HG03025 (cell line): Measurements from ENCODE around the gene HMX2.

Source experiments
- ATAC-seq: cut with Tn5 transposase; IDR thresholded peaks from one replicate; pipeline ENCODE4 v1.9.1; 2021; ENCODE audit warnings: mild to moderate bottlenecking, moderate library complexity; ENCODE audit not compliant: unreplicated experiment, low FRiP score

The HMX2 gene, protein sequence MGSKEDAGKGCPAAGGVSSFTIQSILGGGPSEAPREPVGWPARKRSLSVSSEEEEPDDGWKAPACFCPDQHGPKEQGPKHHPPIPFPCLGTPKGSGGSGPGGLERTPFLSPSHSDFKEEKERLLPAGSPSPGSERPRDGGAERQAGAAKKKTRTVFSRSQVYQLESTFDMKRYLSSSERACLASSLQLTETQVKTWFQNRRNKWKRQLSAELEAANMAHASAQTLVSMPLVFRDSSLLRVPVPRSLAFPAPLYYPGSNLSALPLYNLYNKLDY

DNA sequence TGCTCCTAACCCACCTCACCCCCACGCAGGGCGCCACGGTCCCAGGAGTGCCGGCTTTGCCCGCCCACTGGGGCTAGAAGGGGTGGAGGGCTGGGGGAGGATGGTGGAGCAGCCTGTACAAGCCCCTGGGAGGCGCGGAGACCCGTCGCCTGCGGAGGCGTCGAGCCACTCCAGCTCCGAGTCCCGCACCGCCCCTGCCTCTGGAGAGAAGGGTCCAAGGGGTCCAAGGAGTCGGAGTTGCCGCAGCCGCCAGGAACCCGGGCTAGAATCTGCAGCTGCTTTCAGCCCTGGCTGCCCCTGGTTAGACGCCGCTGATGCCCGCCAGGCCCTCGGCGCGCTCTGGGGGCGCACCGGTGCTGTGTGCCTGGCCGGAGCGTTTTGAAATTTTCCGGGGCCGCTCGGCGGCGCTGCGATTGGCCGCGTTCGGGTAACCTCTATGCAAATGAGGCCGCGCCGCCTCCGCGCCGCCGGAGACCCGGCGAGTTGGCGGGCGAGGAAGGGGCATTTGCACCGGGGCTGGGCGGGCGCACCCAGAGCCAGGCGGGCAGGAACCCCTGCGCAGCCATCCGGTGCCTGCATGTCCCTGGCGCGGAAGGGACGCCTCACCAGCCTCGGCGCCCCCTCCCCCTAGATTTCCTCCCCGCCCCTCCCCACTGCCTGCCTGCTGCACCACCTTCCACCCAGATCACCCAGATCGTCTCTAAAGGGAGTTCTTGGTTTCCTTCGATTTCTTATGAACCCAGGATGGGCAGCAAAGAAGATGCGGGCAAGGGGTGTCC is at the start of gene HMX2:
Gene HMX2, plus strand, starts transcription at position 502 of the 779 bp plus-strand sequence. Its CDS starts 243 bp downstream, at position 745.
- no peak for ATAC-seq

DNA sequence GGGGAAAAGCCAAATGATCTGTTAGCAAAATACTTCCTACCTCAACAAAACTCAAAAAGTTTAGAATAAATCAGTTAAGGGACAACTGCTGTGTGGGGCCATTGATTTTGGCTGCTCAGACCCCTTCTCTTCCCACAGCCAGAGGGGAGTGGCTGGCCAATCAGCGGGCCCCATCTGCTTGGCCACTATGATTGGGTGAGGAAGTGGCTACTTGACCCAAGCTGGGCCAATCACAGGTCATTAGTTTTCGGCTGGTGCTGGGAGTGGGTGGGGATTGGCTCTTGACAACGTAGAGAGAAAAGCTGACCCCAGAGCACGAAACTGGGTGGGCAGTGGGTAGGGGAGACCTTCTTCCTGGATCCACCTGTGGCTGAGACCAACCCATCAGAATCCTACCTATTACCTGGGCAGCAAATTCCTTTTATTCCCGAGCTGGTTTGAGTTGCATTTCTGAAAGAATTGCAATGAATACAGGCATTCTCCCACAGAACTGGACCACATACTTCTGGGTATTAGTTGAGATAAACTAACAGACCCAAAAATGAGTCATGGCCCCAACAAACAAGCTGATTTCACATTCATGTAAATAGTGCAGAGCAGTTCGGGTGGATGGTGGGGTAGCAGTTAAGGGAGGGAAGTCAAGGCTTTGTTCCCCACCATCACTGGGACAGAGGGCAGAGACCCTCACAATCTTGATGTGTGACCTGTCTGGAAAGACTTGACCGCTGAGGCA is 47.7 kb upstream of the HMX2 start:
- ATAC-seq, result no peak

DNA sequence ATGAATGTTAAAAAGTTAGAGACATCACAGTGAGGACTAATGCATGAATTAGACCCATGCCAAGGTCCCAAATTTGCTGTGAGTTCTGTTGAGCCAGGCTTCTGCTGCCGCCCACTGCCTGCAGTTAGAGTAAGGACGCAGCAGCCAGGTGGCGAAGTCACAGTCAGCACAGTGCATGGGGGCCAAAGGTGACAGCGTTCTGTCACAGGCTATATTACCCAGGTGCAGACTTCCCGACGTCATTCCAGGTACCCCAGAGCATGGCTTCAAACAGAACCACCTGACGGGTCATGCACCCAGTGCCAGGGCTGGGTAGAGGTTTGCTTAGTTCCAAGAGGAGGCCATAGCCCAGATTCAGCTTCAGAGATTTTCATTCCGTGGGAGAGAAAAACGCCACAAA is 46.1 kb upstream of the HMX2 start:
- ATAC-seq, result no peak

DNA sequence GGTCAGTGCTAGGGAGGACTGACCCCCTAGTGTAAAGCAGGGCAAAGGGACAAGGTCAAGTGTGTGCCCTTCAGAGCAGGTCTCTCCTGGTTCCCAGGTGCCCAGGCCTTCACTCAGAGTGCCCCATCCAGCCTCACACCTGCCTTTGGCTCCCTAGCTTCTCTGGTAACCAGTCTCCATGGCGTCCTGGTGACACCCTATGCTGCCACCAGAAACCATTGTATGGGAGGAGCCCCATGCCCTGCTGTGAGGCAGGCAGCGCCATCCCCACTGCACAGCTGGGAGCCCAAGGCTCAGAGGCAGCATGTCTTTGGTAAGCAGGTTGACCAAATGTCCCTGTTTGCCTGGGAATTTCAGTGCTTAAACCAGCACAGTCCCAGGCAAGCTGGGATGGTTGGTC is 45.3 kb upstream of the HMX2 start:
- no peak for ATAC-seq

DNA sequence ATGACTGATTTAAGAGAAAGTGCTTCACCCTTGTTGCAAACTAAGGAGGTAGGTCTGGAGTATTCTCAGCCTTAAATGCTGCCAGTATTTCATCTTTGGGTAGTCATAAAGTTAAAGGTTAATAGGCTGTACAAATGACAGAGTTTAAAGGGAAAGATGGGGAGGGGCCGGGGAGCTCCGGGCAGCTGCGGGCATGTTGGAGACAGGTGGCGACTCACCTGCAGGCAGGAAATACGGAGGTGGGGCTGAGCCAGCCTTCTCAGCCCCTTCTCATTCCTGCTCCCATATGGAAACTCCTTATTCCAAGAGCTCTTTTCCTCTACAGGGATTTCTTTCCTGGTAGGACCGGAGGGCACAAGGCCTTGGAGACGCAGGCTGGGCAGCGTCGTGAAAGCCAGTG is 44.0 kb upstream of the HMX2 start:
- no peak for ATAC-seq

DNA sequence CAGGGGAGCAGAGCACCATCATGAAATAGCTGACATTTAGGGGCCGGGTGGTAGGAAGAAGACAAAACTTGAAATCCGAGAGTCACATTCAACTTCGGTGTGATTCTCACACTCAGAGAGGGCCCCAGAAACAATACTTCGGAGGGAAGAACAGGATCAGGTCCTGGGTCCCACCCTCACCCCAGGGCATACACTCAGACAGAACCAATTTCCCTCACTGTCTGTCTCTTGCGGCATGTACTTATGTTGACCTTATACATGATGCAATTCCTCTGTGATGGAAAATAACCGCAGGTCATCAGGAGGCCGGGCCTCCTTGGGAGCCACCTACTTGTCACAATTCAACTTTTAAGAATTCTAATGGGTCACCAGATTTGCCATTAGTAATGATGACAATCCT is 38.5 kb upstream of the HMX2 start:
- ATAC-seq, result no peak

DNA sequence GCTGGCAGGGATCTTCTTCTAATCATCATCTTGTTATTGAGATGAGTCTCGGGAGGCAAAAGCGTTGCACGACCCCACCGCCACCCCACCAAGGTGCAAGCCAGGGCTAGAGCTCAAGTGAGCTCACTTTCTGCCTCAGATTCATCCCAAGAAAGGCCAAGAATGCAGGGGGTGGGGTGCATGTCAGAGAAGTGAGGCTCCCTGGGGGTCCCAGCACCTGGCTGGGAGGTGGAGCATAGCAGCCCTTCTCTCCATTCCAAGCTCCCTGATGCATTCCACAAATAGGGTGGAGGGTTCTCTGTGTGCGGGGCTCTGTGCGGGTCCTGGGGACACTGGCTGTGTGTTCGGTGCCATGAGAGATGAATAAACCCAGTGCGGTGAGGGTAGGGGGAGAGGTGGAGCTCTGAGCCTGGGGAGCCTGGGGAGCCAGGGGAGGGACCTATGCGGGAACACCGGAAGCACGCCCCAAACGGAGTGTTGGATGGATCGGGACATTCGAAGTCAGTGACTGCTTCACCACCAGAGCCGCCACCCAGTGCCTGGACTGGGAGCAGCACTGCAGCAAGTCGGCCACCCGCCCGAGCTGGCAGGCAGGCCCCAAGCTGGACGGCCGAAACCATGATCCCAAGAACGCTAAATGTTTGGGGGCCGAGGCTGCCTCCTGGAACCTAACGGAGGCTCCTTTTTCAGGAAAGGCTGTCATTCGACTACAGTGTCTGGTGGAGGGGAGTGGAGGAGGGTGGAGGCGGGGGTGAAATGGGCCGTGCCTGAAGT is 30.1 kb upstream of the HMX2 start:
- ATAC-seq, result no peak

DNA sequence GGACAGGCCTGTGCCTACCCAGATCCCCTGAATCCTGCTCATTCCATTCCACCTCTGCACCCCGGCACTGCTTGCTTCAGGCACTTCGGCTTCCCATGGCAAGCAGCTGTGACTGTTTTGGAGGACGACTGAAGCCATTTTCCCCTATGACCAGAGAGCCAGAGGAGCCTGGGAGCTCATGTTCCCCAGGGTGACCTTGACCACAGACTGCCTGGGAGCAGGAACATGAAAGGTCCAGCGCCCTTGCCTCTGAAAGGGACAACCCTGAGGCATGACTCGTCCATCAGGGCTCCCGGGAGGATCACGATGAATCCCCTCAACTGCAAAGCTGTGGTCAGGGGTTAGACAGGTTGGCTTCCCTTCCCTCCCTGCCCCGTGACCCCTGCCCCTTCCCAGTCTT is 28.9 kb upstream of the HMX2 start:
- no peak for ATAC-seq

DNA sequence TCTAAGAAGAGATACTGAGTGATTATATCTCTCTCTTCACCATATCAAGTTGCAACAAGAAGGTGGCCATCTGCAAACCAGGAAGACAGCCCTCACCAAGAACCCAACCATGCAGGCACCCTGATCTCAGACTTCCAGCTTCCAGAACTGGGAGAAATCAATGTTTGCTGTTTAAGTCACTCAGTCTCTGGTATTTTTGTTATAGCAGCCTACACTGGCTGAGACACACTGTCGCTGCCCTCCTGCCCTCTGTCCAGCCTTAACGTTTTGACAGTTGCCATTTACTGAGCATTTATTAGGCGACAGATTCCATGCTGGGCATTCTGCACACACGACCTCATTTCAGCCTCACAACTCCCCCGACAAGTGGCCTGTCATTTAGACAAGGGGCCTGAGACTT is 21.7 kb upstream of the HMX2 start:
- no peak for ATAC-seq

DNA sequence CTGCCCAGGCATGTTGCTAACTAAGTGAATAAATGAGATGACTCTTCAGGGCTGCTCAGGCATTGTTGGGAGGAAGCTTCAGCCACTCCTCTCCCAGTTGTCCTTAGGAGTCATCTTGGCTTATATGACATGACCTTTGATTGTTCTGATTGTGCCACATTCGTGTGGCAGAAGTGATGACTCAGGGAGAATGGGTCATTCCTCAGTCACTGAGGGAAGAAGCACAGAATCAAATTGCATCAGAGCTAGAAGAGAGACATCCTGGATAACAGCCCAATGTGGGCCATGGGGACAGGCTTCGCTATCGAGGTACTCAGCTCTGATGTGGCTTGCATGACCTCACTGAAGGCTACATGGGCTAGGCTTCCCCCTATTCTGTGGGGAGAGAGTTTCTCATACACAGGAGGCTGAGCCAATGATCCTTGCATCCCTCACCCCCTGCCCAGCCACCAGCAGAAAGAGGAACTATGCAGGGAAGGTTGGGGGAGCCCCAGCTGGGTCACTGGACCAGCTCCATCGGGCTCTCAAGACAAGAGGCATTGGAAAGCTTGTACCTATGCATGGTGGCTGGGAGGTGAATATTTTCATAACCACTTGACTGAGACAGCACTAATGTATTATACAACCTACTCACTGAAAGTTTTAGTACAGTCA is 18.2 kb upstream of the HMX2 start:
- no peak for ATAC-seq

DNA sequence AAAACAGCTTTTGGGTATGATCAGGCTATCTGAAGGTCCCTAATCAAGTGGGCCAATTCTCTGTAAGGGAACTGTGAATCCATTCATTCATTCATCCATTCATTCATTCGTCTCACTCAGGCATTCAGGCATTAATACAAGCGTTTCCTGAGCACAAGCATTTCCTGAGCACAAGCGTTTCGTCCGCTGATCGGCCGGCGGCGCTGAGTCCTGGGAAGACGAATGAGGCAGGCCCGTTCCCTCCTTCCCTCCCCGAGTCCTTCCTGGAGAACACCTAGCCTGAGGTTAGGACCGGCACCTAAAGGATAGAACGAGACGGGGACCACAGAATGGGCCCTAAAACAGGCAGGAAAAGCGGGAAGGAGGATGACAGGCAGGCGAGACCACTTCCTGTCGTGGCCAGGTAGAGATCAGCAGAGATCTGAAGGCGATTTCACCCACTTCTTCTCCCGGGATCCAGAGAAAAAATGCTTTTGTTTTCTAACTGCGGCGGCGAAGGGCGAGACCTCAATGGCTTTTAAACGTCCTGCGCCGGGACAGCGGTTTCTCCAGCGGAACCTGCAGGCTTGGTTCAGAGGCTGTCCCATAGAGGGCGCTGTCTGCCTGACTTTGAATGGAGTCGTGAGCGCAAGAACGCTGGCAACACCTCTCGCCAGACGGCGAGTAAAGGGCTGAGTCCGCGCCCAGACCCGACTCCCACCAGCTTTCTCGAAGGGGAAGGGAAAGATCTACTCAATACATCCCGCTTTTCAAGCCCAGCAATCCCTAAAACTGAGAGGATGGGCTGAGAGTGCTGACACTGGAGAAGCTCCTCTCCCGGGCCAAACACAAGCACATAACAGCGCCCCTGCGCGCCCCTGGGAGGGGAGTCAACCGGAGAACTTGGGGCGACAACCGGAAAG is 15.1 kb upstream of the HMX2 start:
- ATAC-seq, result no peak

DNA sequence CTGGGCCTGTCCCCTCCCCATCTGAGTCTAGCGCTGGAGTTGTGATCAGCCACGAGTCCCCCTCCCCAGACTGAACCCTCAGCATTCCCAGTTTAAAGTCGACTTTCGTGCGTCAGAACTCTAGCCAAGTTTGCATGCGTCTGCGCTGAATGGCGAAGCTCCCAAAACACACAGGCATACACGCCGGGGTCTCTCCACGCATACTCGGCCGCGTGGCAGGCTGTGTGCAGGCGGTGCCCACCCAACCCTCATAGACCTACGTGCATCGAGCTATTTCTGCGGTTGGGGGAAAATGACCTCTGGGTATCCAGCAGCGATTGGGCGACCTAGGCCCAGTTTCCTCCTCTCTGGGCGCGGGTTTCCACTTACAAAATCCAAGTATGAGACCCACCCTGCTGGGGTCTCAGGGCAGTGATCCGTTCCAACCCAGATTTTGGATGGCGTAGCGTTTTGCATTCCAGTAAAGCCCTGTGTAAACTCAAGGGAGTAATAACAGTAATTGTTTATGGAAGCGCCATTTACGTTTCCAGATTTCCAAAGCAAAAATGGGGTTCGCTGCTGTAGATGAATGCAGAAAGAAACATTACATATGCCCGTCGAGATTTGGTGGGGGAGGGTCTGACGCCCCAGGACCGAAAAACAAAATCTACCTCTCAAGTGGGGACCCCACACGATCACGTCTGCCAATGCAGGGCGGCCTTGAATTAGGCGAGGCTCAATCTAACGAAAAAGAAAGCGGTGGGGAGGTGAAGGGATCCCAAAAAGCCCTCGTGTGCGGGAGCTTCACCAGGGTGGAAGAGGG is 14.2 kb upstream of the HMX2 start:
- ATAC-seq, result no peak

DNA sequence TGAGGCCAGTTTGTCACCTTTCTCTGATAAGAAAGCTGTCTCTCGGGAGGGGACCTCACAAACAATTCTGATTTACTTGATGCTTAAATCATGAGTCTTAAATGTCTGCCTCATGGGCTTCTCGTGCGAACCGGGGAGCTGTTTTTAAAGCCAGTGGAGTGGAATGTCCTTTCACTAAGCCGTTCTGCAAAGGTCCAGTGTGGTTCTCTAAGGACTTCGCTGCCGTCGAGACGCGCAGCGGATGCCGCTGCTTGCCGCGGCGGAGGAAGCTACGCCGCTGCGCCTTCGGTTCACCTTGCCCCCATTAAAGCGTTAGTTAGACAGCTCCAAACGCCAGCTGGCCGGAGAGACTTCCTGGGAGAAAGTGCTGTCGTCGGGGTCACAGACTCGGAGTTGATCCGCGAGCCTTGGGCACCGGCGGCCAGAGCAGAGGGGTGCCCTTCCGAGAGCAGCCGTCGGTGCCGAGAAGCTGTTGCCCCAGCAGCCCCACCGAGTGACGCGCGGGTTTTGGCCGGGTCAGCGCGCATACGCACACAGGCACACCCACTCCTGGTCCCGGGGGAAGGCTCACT is 13.5 kb upstream of the HMX2 start:
- ATAC-seq, result no peak

DNA sequence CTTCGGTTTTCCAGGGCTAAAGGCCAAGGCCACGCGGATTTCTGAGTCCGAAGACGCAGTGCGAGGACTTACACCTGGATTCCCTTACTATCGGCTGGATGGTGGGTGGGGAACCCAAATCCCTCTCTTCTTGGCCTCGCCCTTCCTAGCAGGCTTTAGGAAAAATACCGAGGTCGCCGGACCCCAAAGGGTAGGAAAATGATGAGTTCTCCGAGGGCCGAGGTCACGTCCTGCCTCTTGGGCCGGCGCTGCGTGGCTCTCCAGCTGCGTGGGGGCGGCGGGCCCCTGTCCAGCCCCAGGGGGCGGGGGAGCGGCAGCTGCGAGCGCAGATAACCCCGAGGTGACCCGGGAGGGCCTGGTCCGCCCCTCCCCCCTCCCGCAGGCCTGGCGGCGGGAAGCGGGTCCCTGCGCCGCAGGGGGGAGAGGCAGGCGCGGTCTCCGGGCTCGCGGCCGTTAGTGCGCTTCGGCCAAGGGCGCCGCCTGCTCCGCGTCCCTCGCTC is 13.0 kb upstream of the HMX2 start:
- ATAC-seq, result no peak

DNA sequence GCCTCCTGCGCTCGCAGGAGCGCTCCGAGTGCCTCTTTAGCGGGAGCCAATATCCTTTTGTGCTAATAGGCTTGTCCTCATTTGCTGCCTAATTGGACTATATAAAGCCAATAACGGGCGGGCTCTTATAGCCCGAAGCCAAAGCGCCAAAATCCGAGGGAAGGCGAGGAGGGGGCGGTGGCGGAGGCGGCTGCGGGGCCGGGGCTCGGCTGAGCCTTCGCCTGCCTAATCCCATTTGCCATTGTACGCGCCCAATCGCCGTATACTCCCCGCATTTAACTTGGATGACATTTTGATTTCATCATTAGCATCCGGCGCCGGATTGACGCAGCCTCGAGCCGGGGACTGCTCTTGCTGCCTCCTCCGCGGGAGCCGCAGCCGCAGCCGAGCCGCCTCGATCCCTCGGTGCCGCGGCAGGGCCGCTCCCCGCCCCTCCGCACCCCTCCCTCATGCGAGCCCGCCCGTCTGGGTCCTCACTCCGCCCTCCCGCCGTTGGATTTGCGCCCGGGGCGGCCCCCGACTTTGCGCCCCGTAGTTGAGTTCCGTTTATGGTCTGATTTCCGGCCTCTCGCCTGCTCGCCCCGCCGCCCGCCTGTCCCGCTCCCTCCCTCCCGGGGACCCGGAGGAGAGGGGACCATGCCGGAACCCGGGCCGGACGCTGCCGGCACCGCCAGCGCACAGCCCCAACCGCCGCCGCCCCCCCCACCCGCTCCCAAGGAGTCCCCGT is 12.4 kb upstream of the HMX2 start, which contains the start of gene HMX3:
Gene HMX3, plus strand, starts transcription at position 556 of the 727 bp plus-strand sequence. Its CDS starts 81 bp downstream, at position 637.
- no peak for ATAC-seq

DNA sequence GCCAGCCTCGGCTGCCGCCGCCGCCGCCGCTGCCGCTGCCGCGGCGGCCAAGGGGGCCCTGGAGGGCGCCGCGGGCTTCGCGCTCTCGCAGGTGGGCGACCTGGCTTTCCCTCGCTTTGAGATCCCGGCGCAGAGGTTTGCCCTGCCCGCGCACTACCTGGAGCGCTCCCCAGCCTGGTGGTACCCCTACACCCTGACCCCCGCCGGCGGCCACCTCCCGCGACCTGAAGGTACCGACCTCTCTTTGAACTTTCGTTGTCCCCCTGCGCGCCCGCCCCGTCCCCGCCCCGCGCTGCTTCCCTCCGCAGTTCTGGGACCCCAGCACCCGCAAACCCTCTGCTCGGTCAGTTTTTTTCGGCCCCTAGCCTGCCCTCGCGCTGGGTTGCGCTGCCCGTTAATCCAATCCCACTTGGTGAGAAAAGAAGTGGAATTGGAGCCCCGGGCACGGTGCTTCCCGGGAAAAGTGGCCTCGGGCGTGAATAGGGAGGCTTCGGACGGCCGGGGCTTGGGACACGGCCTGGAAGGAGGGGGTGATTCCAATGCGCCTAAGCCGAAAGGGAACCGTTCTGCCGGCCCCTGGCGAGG is 11.6 kb upstream of the HMX2 start:
- no peak for ATAC-seq
